GM15510 (cell line): Measurements from ENCODE around the gene DNTT.

Experiments used
- POLR2A ChIP-seq: IDR thresholded peaks from 3 replicates; pipeline ENCODE4 v1.6.1; 2011; ENCODE audit warnings: borderline replicate concordance; ENCODE audit not compliant: insufficient read length; ENCODE audit errors: extremely low read depth

DNTT gene

GRCh38 chr10:96370584-96371157, 66.4 kb downstream of the DNTT start:
- TF ChIP-seq POLR2A = no peak

GRCh38 chr10:96371356-96371755, 67.1 kb downstream of the DNTT start:
- TF ChIP-seq POLR2A = no peak

DNA sequence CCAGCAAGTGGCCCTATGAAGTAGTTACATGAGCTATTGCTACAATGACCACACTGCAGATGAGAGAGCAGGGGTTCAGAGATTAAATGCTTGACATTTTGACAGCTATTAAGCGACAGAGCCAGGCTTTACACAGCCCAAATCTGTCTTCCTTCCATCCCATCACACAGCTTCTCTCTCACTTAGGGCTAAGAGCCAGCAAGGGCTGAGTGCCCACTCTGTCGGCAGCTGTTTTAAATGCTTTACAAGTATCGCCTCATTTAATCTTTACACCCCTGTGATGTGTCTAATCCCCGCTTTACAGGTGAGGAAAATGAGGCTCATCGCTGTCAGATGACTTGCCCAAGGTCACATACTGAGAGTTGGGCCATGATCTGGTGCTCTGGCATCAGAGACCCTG, 69.8 kb downstream of the DNTT start:
- no peak for TF ChIP-seq POLR2A

DNA sequence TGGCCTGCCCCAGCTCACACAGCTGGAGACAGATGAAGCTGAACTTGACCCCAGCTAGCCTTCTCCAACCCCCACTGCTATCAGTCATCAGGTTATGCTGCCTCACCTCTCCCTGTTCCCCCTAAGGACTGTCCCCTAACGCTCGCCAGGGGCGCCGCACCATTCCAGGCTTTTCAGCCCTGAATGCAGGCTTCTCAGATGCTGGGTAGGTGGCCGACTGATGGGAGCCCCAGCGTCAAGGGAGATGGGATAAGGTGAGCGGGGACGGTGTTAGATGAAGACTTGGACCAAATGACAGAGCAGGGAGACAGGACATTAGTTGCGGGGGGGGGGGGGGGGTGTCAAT, 70.4 kb downstream of the DNTT start:
- no peak for TF ChIP-seq POLR2A

- no peak for TF ChIP-seq POLR2A
Observed at GRCh38 chr10:96374985-96375830, 71.0 kb downstream of the DNTT start.

DNA sequence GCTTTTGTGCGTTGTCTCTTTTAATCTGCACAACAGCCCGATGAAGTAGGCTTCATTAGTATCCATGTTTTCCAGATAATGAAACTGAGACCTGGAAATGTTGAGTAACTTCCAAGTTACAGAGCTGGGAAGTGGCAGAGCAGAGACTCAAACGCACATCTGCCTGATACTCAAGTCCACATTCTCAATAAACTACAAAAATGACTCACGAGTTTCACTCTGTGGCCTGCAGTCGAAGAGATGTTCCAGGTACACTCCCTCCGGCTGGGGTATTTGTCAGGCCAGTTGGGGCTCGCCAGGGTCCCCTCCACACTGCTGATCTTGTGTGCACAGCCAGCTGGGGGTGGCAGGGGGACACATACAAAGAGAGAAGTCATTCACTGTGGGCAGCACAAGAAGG, 72.2 kb downstream of the DNTT start:
- TF ChIP-seq POLR2A = no peak

- no peak for TF ChIP-seq POLR2A
Observed at GRCh38 chr10:96377816-96378294, 73.6 kb downstream of the DNTT start.

GRCh38 chr10:96378741-96379140, 74.5 kb downstream of the DNTT start:
- TF ChIP-seq POLR2A = no peak

DNA sequence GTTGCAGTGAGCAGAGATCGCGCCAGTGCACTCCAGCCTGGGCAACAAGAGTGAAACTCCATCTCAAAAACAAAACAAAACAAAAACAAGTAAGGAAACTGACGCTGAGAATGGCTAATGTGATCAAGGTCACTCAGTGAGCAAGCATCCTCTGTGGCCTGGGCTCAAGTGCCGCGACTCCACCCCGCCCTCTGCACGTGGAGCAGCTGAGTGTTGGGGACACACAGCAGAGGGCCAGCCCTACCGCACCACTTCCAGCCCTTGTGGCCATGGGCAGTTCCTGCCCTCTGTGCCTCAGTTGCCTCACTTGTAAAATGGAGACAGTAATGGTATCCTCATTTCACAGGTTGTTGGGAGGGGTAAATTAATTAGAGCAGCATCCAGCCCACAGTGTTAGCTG, 75.5 kb downstream of the DNTT start:
- no peak for TF ChIP-seq POLR2A

GRCh38 chr10:96380821-96381220, 76.6 kb downstream of the DNTT start:
- TF ChIP-seq POLR2A = no peak

DNA sequence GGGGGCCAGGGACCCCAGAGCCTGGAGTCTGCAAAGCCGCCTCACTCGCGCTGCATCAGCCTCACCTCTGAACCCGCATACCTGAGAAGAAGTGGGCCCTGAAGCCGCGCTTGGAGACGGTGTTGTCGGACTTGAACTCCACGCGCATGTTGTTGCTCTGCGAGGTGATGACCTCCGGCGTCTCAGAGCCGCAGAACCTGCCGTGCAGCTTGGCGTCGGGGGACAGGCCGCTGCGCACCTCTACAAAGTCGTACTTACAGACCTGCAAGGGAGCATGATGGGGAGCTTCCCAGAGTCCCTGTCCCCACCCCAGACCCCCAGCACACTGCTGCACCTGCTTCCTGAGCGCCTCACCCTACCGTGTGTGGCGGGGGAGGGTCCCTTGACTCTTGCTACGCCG, 80.3 kb downstream of the DNTT start:
- TF ChIP-seq POLR2A = no peak

DNA sequence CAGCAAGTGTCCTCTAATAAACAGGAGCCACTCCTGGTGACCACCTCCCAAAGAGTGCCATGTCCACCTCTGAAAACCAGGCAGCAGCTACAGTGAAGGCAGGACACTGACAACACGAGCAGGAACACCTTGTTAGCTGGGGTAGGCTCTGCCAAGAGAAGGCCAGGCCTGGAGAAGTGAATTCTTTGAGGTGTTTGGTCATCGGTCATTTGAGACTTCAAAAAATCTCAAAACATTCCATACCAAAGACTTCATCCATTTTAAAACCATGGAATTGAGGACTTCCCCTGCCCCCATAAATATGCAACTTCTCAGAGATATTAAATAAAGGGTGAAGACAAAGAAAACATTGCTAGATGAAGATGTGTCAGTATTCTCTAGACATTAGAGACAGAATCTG, 82.9 kb downstream of the DNTT start:
- TF ChIP-seq POLR2A = no peak

DNA sequence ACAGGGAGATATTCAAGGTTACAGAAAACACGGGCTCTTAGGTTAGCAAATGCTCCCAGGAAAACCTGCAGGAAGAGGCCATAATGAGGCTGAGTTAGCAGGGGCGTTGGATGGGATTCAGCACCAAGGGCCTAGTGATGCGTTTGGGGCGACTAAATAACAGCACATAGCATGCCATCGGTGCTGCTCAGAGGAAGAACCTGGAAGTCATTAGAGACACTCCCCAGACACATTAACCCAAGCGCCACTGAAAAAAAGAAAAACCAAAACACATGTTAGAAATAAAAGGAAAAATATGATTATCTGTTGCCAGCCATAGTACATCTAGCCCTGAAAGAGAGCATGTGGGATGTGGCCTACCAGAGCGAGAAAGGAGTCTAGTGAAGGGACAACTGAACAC, 83.4 kb downstream of the DNTT start:
- TF ChIP-seq POLR2A = no peak
